Suprapubic skin (tissue), 4 donors: ENCODE measurements around the gene AP2B1. TPM values are rescaled to one million over a fixed set of nuclear protein-coding genes. Genes with fewer than 3 reads are reported as not detected.

Experiments
- DNase-seq, 2 donors: peaks; one replicate each; pipeline ENCODE4 v3.0.0-alpha.2; 2019; ENCODE audit warnings: low spot score in 2 of 2
- H3K27ac ChIP-seq: fragments of 200-600 bp; sonication (generic); one replicate; pipeline ENCODE4 v1.5.1; 2019
- H3K27me3 ChIP-seq: fragments of 200-600 bp; sonication (generic); one replicate; pipeline ENCODE4 v1.5.1; 2019
- H3K36me3 ChIP-seq: fragments of 200-600 bp; sonication (generic); one replicate; pipeline ENCODE4 v1.5.1; 2019
- H3K4me1 ChIP-seq: fragments of 200-600 bp; sonication (generic); one replicate; pipeline ENCODE4 v1.5.1; 2019
- H3K4me3 ChIP-seq: fragments of 200-600 bp; sonication (generic); one replicate; pipeline ENCODE4 v1.5.1; 2019; ENCODE audit warnings: mild to moderate bottlenecking
- H3K9me3 ChIP-seq: fragments of 200-600 bp; sonication (generic); one replicate; pipeline ENCODE4 v1.5.1; 2019
- EP300 ChIP-seq: sonication (generic); formaldehyde crosslinking; IDR thresholded peaks from one replicate; pipeline ENCODE4 v1.6.1; 2017; ENCODE audit warnings: antibody characterized with exemption
- POLR2A ChIP-seq, 2 donors: fragments of 450-650 bp; IDR thresholded peaks; one replicate each; pipeline ENCODE4 v1.6.1; 2017; ENCODE audit warnings: antibody characterized with exemption in 2 of 2, mild to moderate bottlenecking in 2 of 2, moderate library complexity in 2 of 2
- POLR2AphosphoS5 ChIP-seq, 3 donors: sonication (generic); formaldehyde crosslinking; IDR thresholded peaks; one replicate each; pipeline ENCODE4 v1.6.1; 2017; ENCODE audit warnings: antibody characterized with exemption in 3 of 3
- WGBS: methylation state at CpG from one replicate; pipeline ENCODE4 v1.1.5; 2018; 5-methylcytosine and 5-hydroxymethylcytosine counted together
- total RNA-seq, 4 donors: library from RNA; depleted of rRNA; stranded (reverse); fragments of >200 nt; gene quantifications; one replicate each; pipeline ENCODE4 v1.1.0, GENCODE V29; 2016
- TF ChIP-seq, protein P1 (sequence below), 2 donors: fragments of 200-600 bp in 1 of 2; fragments of 450-650 bp in 1 of 2; sonication (generic) in 1 of 2; IDR thresholded peaks; one replicate each; pipeline ENCODE4 v1.5.1; 2016 to 2019; ENCODE audit warnings: antibody characterized with exemption in 2 of 2, mild to moderate bottlenecking in 1 of 2, moderate library complexity in 1 of 2

AP2B1 gene
- total RNA-seq, 4 donors from 2014 or later = 41.3 to 50.0 (median 45.3) TPM

DNA sequence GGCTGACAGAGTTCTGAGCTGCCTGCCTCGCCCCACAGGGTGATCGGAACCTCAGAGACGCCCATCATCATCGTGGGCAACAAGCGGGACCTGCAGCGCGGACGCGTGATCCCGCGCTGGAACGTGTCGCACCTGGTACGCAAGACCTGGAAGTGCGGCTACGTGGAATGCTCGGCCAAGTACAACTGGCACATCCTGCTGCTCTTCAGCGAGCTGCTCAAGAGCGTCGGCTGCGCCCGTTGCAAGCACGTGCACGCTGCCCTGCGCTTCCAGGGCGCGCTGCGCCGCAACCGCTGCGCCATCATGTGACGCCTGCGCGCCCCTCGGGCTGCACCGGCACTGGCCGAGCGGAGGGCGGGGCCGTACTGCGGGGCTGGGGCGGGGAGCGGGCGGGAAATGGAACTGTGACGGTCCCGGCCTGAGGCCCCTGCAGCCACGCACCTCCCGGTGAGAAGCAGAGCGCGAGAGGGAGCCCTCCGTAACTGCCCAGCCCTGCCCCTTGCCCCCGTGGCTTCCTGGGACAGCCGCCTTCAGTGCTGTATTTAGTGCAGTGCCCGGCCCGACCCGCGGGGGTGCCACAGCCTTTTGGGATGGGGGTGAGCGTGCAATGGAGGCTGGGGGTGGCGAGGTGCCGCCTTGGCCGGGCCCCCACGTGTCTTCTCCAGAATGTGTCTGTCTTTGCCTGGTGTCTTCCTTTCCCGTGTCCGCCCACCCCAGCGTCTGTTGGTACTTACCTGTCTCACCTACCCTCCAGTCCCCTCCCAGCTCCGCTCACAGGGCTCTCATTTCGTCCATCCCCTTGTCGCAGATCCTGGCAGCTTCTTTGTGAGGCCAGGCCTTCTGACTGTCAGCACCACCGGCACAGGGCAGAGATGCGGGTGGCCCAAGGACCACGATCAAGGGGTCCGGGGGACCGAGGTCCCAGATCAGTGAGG lies 154.1 kb downstream of the AP2B1 start:
- Histone ChIP-seq H3K27ac (no peak overlapping the region), H3K4me3 (peak overlapping the region; percentile 34), H3K9me3 (no peaks in the 10 kb centered on the region), H3K36me3 (no peaks in the 10 kb centered on the region), H3K4me1 (peaks cover 10% of the 10 kb centered on the region), H3K27me3 (peaks cover 45% of the 10 kb centered on the region)
- TF ChIP-seq POLR2A (IDR thresholded peaks at IDR 0.05) (no peak), EP300 (no peak), POLR2AphosphoS5 (IDR thresholded peaks at IDR 0.05) (no peak)
- TF ChIP-seq, protein P1, sequence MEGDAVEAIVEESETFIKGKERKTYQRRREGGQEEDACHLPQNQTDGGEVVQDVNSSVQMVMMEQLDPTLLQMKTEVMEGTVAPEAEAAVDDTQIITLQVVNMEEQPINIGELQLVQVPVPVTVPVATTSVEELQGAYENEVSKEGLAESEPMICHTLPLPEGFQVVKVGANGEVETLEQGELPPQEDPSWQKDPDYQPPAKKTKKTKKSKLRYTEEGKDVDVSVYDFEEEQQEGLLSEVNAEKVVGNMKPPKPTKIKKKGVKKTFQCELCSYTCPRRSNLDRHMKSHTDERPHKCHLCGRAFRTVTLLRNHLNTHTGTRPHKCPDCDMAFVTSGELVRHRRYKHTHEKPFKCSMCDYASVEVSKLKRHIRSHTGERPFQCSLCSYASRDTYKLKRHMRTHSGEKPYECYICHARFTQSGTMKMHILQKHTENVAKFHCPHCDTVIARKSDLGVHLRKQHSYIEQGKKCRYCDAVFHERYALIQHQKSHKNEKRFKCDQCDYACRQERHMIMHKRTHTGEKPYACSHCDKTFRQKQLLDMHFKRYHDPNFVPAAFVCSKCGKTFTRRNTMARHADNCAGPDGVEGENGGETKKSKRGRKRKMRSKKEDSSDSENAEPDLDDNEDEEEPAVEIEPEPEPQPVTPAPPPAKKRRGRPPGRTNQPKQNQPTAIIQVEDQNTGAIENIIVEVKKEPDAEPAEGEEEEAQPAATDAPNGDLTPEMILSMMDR (IDR thresholded peaks at IDR 0.05) = no peak
- DNase-seq = peak; percentile 54 to 70
- 12% methylated on average over 37 of the region's 73 CpGs for WGBS

DNA sequence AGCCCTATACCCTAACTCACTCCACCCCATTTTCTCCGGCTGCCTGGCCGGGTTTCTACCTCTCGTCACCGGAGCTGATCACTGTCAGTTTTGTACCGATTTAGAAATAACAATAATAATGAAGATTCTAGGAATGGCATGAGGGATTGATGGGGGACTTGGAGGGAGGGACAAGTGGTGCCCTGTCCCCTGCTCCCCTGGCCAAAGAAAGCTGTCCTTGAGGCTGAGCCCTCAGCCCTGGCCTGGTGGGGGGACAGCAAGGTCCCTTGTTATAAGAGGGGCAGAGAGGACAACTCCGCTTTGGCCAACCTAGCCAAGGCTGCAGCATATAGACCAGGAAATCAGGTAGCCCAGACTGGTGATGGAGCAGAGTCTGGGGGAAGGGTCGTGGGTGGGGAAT lies 155.4 kb downstream of the AP2B1 start:
- Histone ChIP-seq H3K4me3 (no peak overlapping the region), H3K4me1 (peaks cover 12% of the 10 kb centered on the region), H3K27ac (no peak overlapping the region), H3K36me3 (no peaks in the 10 kb centered on the region), H3K27me3 (peaks cover 45% of the 10 kb centered on the region), H3K9me3 (no peaks in the 10 kb centered on the region)
- DNase-seq = peak; percentile 22 to 47
- TF ChIP-seq, protein P1 (IDR thresholded peaks at IDR 0.05) = no peak
- TF ChIP-seq POLR2A (IDR thresholded peaks at IDR 0.05) = no peak
- TF ChIP-seq POLR2AphosphoS5 (IDR thresholded peaks at IDR 0.05) = no peak
- no peak for TF ChIP-seq EP300
- WGBS = 77% methylated on average over 7 of the region's 7 CpGs

GRCh38 chr17:35742896-35743477 lies 155.9 kb downstream of the AP2B1 start:
- WGBS = 80% methylated on average over 5 of the region's 7 CpGs
- Histone ChIP-seq H3K27me3 (peaks cover 45% of the 10 kb centered on the region), H3K27ac (no peak overlapping the region), H3K9me3 (no peaks in the 10 kb centered on the region), H3K4me3 (no peak overlapping the region), H3K36me3 (no peaks in the 10 kb centered on the region), H3K4me1 (peaks cover 12% of the 10 kb centered on the region)
- peak; percentile 36 to 61 for DNase-seq
- no peak for TF ChIP-seq POLR2A (IDR thresholded peaks at IDR 0.05)
- TF ChIP-seq, protein P1 (IDR thresholded peaks at IDR 0.05) = no peak
- no peak for TF ChIP-seq POLR2AphosphoS5 (IDR thresholded peaks at IDR 0.05)
- TF ChIP-seq EP300 = no peak

DNA sequence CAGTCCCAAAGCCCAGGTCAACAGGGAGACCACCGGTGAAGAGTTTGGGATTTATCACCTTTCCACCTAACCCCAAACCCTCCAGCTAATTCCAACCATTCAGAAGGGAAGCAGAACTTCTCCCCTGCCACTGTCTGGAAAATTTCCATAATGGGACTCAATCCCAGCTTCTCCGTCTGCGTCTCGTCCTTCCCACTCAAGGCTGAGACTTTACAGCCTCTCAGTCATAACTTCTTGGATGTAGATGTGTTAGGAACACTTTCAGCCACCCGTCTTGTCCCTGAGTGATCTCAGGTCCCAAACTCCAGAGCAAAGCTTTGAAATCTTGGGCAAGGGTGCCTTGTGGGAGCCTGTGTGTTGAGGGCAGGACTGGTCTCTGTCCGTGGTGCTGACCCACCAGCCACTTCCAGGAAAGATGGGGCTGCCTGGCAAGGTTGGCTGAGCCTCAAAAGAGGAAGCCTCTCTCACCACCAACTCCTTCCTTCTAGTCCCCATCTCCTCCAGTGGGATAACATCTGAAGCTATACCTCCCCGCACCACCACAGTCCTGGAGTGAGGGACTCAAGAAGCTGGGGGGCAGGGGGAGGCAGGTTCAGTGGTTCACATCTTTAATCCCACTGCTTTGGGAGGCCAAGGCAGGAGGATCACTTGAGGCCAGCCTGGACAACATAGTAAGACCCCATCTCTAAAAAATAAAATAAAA lies 156.7 kb downstream of the AP2B1 start:
- peak in 1 of 2 donors; percentile 42 for DNase-seq
- Histone ChIP-seq H3K36me3 (no peaks in the 10 kb centered on the region), H3K4me3 (no peak overlapping the region), H3K27ac (no peak overlapping the region), H3K27me3 (peaks cover 53% of the 10 kb centered on the region), H3K4me1 (peaks cover 19% of the 10 kb centered on the region), H3K9me3 (no peaks in the 10 kb centered on the region)
- WGBS = 46% methylated on average over 6 of the region's 7 CpGs
- TF ChIP-seq, protein P1 (IDR thresholded peaks at IDR 0.05) = no peak
- TF ChIP-seq EP300 (no peak), POLR2A (IDR thresholded peaks at IDR 0.05) (no peak), POLR2AphosphoS5 (IDR thresholded peaks at IDR 0.05) (no peak)

DNA sequence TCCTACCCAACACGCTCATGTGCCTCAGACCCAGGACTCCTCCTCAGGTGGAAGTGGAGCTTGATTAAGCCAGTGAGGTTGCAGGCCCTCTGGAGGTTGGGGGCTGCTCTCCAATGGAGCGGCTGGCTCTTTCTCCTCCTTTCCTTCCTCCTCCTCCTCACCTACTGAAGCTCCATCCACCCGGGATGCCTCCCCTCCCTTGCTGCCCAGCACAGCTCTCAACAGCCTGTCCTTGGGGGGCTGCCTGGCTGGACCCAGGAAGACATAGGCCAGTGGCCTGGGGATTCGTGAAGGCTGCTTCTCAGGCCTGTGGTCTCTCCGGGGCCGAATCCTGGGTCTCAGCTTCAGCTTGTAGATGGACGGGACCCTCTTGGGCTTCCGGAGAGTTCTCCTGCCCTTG lies 157.7 kb downstream of the AP2B1 start:
- no peak overlapping the region for H3K4me3 ChIP-seq
- H3K27me3 ChIP-seq = peaks cover 62% of the 10 kb centered on the region
- H3K9me3 ChIP-seq = no peaks in the 10 kb centered on the region
- H3K27ac ChIP-seq = no peak overlapping the region
- peaks cover 30% of the 10 kb centered on the region for H3K4me1 ChIP-seq
- 85% methylated on average over 7 of the region's 8 CpGs for WGBS
- H3K36me3 ChIP-seq = no peaks in the 10 kb centered on the region
- peak in 1 of 2 donors; percentile 48 for DNase-seq
- TF ChIP-seq POLR2AphosphoS5 (IDR thresholded peaks at IDR 0.05) (no peak), POLR2A (IDR thresholded peaks at IDR 0.05) (no peak), EP300 (no peak)
- TF ChIP-seq, protein P1 (IDR thresholded peaks at IDR 0.05) = no peak
